Astrocyte (in vitro differentiated cells and primary cell): ENCODE measurements around the gene LRCH2. TPM values are rescaled to one million over a fixed set of nuclear protein-coding genes. Genes with fewer than 3 reads are reported as not detected.

Source experiments
- DNase-seq: peaks from one replicate; pipeline ENCODE4 v3.0.0-alpha.2; 2010; ENCODE audit warnings: low read depth
- FAIRE-seq: peaks from 2 replicates; lab custom pipeline; 2011; peaks lifted over from hg19 to GRCh38; lab: Jason Lieb, UNC
- H2AFZ ChIP-seq: 2 replicates; pipeline ENCODE4 v1.6.0; 2012; ENCODE audit warnings: low read depth, low read length, inconsistent platforms
- H3K27ac ChIP-seq: 2 replicates; pipeline ENCODE4 v1.5.1; 2011; ENCODE audit warnings: low read depth, low read length, inconsistent platforms
- H3K27me3 ChIP-seq: 2 replicates; pipeline ENCODE4 v1.6.0; 2011; ENCODE audit warnings: low read length, inconsistent platforms; ENCODE audit not compliant: insufficient read depth
- H3K36me3 ChIP-seq: 2 replicates; pipeline ENCODE4 v1.5.1; 2011; ENCODE audit warnings: low read length, inconsistent platforms; ENCODE audit not compliant: insufficient read depth
- H3K4me1 ChIP-seq: 2 replicates; pipeline ENCODE4 v1.5.1; 2011; ENCODE audit warnings: low read length, inconsistent platforms; ENCODE audit not compliant: insufficient read depth
- H3K4me2 ChIP-seq: 2 replicates; pipeline ENCODE4 v1.6.0; 2012; ENCODE audit warnings: low read length, inconsistent platforms
- H3K4me3 ChIP-seq: 2 replicates; pipeline ENCODE4 v1.5.1; 2011; ENCODE audit warnings: low read depth, mild to moderate bottlenecking, low read length, inconsistent platforms; ENCODE audit not compliant: insufficient read depth
- H3K79me2 ChIP-seq: 2 replicates; pipeline ENCODE4 v1.6.0; 2012; ENCODE audit warnings: mild to moderate bottlenecking, low read length, inconsistent platforms; ENCODE audit not compliant: insufficient read depth
- H3K9ac ChIP-seq: 2 replicates; pipeline ENCODE4 v1.6.0; 2012; ENCODE audit warnings: mild to moderate bottlenecking, low read length, inconsistent platforms
- H3K9me3 ChIP-seq: 2 replicates; pipeline ENCODE4 v1.5.1; 2012; ENCODE audit warnings: low read depth, mild to moderate bottlenecking, low read length, inconsistent platforms; ENCODE audit not compliant: insufficient read depth
- H4K20me1 ChIP-seq: 2 replicates; pipeline ENCODE4 v1.6.0; 2012; ENCODE audit warnings: low read length, inconsistent platforms; ENCODE audit not compliant: insufficient read depth
- H3K27ac Mint-ChIP-seq: one replicate; pipeline ENCODE4 v1.8.0; 2021; ENCODE audit warnings: mild to moderate bottlenecking, mixed read lengths; ENCODE audit not compliant: unreplicated experiment
- H3K27me3 Mint-ChIP-seq: one replicate; pipeline ENCODE4 v1.8.0; 2021; ENCODE audit warnings: low read depth, mixed read lengths; ENCODE audit not compliant: unreplicated experiment
- H3K36me3 Mint-ChIP-seq: one replicate; pipeline ENCODE4 v1.8.0; 2021; ENCODE audit warnings: low read depth, mixed read lengths; ENCODE audit not compliant: unreplicated experiment
- H3K4me1 Mint-ChIP-seq: one replicate; pipeline ENCODE4 v1.8.0; 2021; ENCODE audit warnings: low read depth, mixed read lengths; ENCODE audit not compliant: unreplicated experiment
- H3K4me3 Mint-ChIP-seq: one replicate; pipeline ENCODE4 v1.8.0; 2021; ENCODE audit warnings: mild to moderate bottlenecking, moderate library complexity, mixed read lengths; ENCODE audit not compliant: unreplicated experiment
- H3K9me3 Mint-ChIP-seq: one replicate; pipeline ENCODE4 v1.8.0; 2021; ENCODE audit warnings: mild to moderate bottlenecking, mixed read lengths; ENCODE audit not compliant: unreplicated experiment
- EZH2 ChIP-seq: IDR thresholded peaks from 2 replicates; pipeline ENCODE4 v1.6.1; 2012; ENCODE audit warnings: mild to moderate bottlenecking, low read length, inconsistent platforms; ENCODE audit not compliant: insufficient read depth
- total RNA-seq: library from RNA; stranded (reverse); gene quantifications from 2 replicates; pipeline ENCODE4 v1.2.1, GENCODE V29; 2021
- TF ChIP-seq, protein P1 (sequence below): IDR thresholded peaks from 2 replicates; pipeline ENCODE4 v1.5.1; 2011; ENCODE audit warnings: low read depth, mild to moderate bottlenecking, inconsistent platforms, low read length, moderate library complexity; ENCODE audit not compliant: insufficient read depth

LRCH2 gene
- total RNA-seq, 1 donor from 2014 or later: 5.8 TPM

DNA sequence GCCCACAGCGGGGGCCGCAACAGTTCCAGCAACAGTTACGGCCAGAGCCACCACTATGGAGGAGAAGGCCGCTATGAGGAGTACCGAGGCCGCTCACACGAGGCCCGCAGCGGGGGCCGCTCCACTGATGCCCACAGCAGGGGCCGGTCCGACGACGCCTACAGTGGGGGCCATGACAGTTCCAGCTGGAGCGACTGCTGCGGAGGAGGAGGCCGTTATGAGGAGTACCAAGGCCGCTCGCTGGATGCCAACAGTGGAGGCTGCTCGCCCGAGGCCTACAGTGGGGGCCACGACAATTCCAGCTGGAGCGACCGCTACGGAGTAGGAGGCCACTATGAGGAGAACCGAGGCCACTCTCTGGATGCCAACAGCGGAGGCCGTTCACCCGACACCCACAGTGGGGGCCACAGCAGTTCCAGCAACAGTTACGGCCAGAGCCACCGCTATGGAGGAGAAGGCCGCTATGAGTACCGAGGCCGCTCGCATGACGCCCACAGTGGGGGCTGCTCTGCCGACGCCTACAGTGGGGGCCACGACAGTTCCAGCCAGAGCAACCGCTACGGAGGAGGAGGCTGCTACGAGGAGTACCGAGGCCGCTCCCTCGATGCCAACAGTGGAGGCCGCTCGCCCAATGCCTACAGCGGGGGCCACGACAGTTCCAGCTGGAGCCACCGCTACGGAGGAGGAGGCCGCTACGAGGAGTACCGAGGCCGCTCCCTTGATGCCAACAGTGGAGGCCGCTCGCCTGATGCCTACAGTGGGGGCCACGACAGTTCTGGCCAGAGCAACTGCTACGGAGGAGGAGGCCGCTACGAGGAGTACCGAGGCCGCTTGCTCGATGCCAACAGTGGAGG, 43.0 kb downstream of the LRCH2 start:
- Histone ChIP-seq H4K20me1 (no peaks in the 10 kb centered on the region), H3K9ac (no peak overlapping the region), H3K27ac (no peak overlapping the region), H2AFZ (no peak overlapping the region), H3K4me2 (no peak overlapping the region), H3K79me2 (no peaks in the 10 kb centered on the region), H3K4me1 (no peaks in the 10 kb centered on the region), H3K9me3 (no peaks in the 10 kb centered on the region), H3K4me3 (no peak overlapping the region), H3K36me3 (no peaks in the 10 kb centered on the region), H3K27me3 (no peaks in the 10 kb centered on the region)
- Mint-ChIP-seq H3K36me3 (no peaks in the 10 kb centered on the region), H3K27me3 (no peaks in the 10 kb centered on the region), H3K4me3 (no peak overlapping the region), H3K4me1 (no peaks in the 10 kb centered on the region), H3K27ac (no peak overlapping the region), H3K9me3 (no peaks in the 10 kb centered on the region)
- DNase-seq: no peak
- TF ChIP-seq EZH2: no peak
- TF ChIP-seq, protein P1, sequence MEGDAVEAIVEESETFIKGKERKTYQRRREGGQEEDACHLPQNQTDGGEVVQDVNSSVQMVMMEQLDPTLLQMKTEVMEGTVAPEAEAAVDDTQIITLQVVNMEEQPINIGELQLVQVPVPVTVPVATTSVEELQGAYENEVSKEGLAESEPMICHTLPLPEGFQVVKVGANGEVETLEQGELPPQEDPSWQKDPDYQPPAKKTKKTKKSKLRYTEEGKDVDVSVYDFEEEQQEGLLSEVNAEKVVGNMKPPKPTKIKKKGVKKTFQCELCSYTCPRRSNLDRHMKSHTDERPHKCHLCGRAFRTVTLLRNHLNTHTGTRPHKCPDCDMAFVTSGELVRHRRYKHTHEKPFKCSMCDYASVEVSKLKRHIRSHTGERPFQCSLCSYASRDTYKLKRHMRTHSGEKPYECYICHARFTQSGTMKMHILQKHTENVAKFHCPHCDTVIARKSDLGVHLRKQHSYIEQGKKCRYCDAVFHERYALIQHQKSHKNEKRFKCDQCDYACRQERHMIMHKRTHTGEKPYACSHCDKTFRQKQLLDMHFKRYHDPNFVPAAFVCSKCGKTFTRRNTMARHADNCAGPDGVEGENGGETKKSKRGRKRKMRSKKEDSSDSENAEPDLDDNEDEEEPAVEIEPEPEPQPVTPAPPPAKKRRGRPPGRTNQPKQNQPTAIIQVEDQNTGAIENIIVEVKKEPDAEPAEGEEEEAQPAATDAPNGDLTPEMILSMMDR: no peak
- no peak for FAIRE-seq

DNA sequence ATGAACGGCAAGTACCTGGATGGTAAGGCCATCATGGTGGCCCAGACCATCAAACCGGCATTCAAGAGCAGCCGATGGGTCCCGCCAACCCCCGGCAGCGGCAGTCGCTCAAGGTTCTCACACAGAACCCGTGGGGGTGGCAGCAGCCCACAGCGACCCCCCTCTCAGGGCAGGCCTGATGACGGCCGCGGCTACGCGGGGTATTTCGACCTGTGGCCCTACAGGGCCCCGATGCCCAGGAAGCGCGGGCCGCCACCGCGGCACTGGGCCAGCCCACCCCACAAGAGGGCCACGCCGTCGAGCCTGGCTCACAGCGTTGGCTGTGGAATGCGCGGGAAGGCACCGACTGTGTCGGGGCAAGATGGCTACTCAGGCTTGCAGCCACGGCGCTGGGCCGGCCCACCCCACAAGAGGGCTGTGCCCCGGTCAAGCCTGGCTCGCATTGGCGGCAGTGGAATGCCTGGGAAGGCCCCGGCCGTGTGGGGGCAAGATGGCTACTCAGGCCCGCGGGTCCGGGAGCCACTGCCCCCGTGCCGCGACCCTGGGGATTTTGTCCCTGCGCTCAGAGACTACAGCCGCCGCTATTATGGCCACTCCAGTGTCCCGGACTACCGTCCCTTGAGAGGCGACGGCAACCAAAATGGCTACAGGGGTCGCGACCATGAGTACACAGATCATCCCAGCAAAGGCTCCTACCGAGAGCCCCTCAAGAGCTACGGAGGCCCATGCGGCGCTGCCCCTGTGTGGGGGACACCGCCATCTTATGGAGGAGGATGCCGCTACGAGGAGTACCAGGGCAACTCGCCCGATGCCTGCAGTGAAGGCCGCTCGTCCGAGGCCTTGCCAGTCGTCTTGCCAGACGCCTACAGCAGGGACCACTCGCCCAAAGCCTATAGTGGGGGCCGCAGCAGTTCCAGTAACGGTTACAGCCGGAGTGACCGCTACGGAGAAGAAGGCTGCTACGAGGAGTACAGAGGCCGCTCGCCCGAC, 44.0 kb downstream of the LRCH2 start:
- TF ChIP-seq EZH2: no peak
- TF ChIP-seq, protein P1: no peak
- no peaks in the 10 kb centered on the region for H3K4me1 Mint-ChIP-seq
- H3K4me3 Mint-ChIP-seq: no peak overlapping the region
- H4K20me1 ChIP-seq: no peaks in the 10 kb centered on the region
- H3K79me2 ChIP-seq: no peaks in the 10 kb centered on the region
- no peaks in the 10 kb centered on the region for H3K36me3 Mint-ChIP-seq
- no peaks in the 10 kb centered on the region for H3K36me3 ChIP-seq
- DNase-seq: no peak
- FAIRE-seq: no peak
- no peaks in the 10 kb centered on the region for H3K4me1 ChIP-seq
- H3K9ac ChIP-seq: no peak overlapping the region
- no peak overlapping the region for H3K4me3 ChIP-seq
- no peak overlapping the region for H3K27ac Mint-ChIP-seq
- H3K9me3 ChIP-seq: no peaks in the 10 kb centered on the region
- no peak overlapping the region for H3K27ac ChIP-seq
- H2AFZ ChIP-seq: no peak overlapping the region
- no peaks in the 10 kb centered on the region for H3K9me3 Mint-ChIP-seq
- H3K4me2 ChIP-seq: no peak overlapping the region
- H3K27me3 Mint-ChIP-seq: no peaks in the 10 kb centered on the region
- H3K27me3 ChIP-seq: no peaks in the 10 kb centered on the region
